Measurements from ENCODE around the gene AFF1.

DNA sequence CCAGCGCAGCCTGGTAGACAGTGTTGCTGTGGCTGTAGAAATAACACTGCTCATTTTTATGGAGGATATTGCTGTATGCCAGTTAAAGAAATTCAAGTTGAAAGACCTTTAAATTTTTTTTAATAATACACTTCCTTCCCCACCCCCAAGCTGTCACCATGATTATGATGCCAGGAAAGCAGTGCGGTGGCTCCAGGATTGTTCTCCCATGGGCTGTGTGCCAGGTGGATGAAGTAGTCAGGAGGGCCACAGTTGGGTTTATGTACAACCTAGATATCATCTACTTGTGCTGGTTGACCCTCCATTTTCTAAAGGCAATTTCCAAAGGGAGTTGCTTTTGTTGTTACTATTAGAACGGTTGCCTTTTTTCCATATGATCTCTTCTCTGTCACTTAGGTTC is 136.6 kb downstream of the AFF1 start:
- TF ChIP-seq EZH2 (IDR thresholded peaks at IDR 0.05; ENCODE audit: borderline replicate concordance) = no peak
- TF ChIP-seq EZH2phosphoT487 (IDR thresholded peaks at IDR 0.05; ENCODE audit: low read depth, severe bottlenecking, unreplicated experiment) = no peak
